Activated naive CD4-positive, alpha-beta T cell treated with anti-CD3 and anti-CD28 coated beads, Interleukin-2, amount 50 U/mL, for 72 hours (primary cell): ENCODE results near the gene AMD1. TPM values are rescaled to one million over a fixed set of nuclear protein-coding genes. Genes with fewer than 3 reads are reported as not detected.
"Not testable (repeated sequence)": the region's sequence is repeated elsewhere in the genome, so short reads cannot be mapped to it uniquely, and the experiment has no call there.

Experiments used
- ATAC-seq, 2 donors: fragments of 150-1000 bp; cut with Tn5 transposase; 2 replicates each; pipeline ENCODE4 v1.10.0; 2021; ENCODE audit warnings: mild to moderate bottlenecking in 2 of 2, moderate library complexity in 2 of 2
- DNase-seq, 2 donors: peaks; one replicate each; pipeline ENCODE4 v3.0.0; 2021 to 2022; ENCODE audit warnings: low spot score in 2 of 2
- H3K27ac Mint-ChIP-seq, 2 donors: one replicate each; pipeline ENCODE4 v1.8.0; 2022; ENCODE audit warnings: mild to moderate bottlenecking in 2 of 2, mixed read lengths in 2 of 2
- H3K36me3 Mint-ChIP-seq, 2 donors: one replicate each; pipeline ENCODE4 v1.8.0; 2022; ENCODE audit warnings: mixed read lengths in 2 of 2
- H3K9me3 Mint-ChIP-seq, 2 donors: one replicate each; pipeline ENCODE4 v1.8.0; 2022; ENCODE audit warnings: mixed read lengths in 2 of 2
- total RNA-seq, 2 donors: library from RNA; stranded (reverse); gene quantifications; one replicate each; pipeline ENCODE4 v1.2.3, GENCODE V29; 2022

Gene AMD1
- 10 to 100 TPM; 78.0 to 83.7 TPM for total RNA-seq

- Mint-ChIP-seq H3K36me3 (peaks cover 19 to 30% of the 10 kb centered on the region in 2 donors), H3K9me3 (no peaks in the 10 kb centered on the region), H3K27ac (peak within 1 kb of the TSS; percentile 98 to 100)
- peak; percentile 93 to 96 for DNase-seq
- ATAC-seq: peak; percentile 81 to 82
These were observed at the start of gene AMD1 for GRCh38 chr6:110873981-110874879. TSS of gene AMD1 (plus strand) at chr6:110874785. CDS start at chr6:110875106, 321 bp downstream.

GRCh38 chr6:110826236-110827129 is 48.1 kb upstream of the AMD1 start:
- Mint-ChIP-seq H3K27ac (no peak overlapping the region), H3K36me3 (no peaks in the 10 kb centered on the region), H3K9me3 (no peaks in the 10 kb centered on the region)
- ATAC-seq (no peak), DNase-seq (no peak)

- DNase-seq (no peak), ATAC-seq (no peak)
- no peak overlapping the region for H3K27ac Mint-ChIP-seq
- no peaks in the 10 kb centered on the region for H3K9me3 Mint-ChIP-seq
- no peaks in the 10 kb centered on the region for H3K36me3 Mint-ChIP-seq
These were observed 46.2 kb upstream of the AMD1 start for GRCh38 chr6:110828396-110828795.

DNA sequence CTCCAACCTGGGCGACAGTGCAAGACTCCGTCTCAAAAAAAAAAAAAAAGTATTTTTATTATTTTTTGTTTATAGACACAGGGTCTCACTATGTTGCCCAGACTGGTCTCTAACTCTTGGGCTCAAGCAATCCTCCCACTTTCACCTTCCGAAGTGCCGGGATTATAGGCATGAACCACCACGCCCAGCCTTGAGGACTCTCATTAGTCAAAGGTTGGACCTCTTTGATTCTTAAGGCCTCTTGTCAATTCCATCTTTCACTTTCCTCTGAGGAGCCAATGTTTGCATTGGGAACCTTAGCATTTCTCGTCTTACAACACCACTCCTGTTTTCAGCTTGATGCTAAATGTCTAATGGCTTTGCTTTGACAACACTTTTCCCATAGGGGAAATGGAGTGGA is 43.2 kb upstream of the AMD1 start:
- no peak for ATAC-seq
- DNase-seq: no peak
- Mint-ChIP-seq H3K27ac (no peak overlapping the region), H3K9me3 (no peaks in the 10 kb centered on the region), H3K36me3 (no peaks in the 10 kb centered on the region)

GRCh38 chr6:110833831-110834230 is 40.8 kb upstream of the AMD1 start:
- no peak for ATAC-seq
- no peaks in the 10 kb centered on the region for H3K9me3 Mint-ChIP-seq
- H3K27ac Mint-ChIP-seq: no peak overlapping the region
- no peak for DNase-seq
- H3K36me3 Mint-ChIP-seq: no peaks in the 10 kb centered on the region

GRCh38 chr6:110835751-110836150 is 38.8 kb upstream of the AMD1 start:
- ATAC-seq: not testable (repeated sequence)

GRCh38 chr6:110841266-110841665 is 33.3 kb upstream of the AMD1 start:
- no peaks in the 10 kb centered on the region for H3K9me3 Mint-ChIP-seq
- H3K27ac Mint-ChIP-seq: no peak overlapping the region
- no peaks in the 10 kb centered on the region for H3K36me3 Mint-ChIP-seq
- no peak for ATAC-seq
- DNase-seq: no peak

More at GRCh38 chr6:110835751-110836150, 38.8 kb upstream of the AMD1 start:
- not testable (repeated sequence) for H3K36me3 Mint-ChIP-seq, DNase-seq, H3K9me3 Mint-ChIP-seq, H3K27ac Mint-ChIP-seq

DNA sequence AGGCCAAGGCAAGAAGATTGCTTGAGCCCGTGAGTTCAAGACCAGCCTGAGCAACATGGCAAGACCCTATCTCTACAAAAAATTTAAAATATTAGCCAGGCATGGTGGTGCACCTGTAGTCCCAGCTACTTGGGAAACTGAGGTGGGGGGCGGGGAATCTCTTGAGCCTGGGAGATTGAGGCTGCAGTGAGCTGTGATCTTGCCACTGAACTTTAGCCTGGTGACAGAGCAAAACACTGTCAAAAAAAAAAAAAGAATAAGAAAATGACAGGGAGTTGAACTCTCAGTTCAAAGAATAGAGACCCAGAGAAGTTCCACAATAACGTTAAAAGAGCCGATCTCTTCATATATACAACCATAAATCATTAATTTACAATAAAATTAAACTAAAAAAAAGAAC is 24.8 kb upstream of the AMD1 start:
- ATAC-seq (no peak), DNase-seq (no peak)
- H3K9me3 Mint-ChIP-seq: no peaks in the 10 kb centered on the region
- H3K36me3 Mint-ChIP-seq: no peaks in the 10 kb centered on the region
- no peak overlapping the region for H3K27ac Mint-ChIP-seq

GRCh38 chr6:110852773-110853172 is 21.8 kb upstream of the AMD1 start:
- ATAC-seq (no peak), DNase-seq (no peak)
- no peaks in the 10 kb centered on the region for H3K9me3 Mint-ChIP-seq
- no peaks in the 10 kb centered on the region for H3K36me3 Mint-ChIP-seq
- no peak overlapping the region for H3K27ac Mint-ChIP-seq

DNA sequence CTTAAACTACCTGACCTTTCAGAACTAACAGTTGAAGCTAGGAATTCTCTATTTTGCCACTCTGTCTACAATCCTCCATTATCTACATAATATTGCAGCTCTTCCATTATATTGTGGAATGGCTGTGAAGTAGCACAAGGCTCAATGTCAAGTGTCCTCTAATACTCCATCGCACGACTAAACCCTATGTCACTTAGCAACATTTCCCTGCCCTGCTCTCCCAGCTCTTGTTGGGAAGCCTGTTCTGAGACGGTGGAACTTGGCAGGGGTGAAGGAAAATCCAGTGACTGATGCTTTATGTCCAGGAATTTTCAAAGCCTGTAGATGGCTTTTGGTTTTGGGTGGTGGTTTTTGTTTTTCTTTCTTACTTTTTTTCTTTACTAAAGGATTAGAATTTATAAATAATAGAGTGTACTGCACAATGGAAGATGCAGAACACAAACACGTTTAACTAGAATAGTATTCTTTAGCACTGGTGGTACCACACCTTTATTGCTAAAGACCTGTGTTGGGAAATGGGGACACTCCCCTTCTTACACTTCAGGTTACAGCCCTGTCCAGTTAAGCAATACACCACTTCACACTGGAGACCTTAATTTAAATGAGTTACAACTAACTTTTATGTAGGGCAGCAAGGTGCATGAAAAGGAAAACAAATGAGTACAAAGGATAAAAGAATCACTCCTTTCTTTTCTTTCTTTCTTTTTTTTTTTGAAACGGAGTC is 20.7 kb upstream of the AMD1 start:
- no peak for ATAC-seq
- peaks cover 0 to 2% of the 10 kb centered on the region in 2 donors for H3K36me3 Mint-ChIP-seq
- no peak overlapping the region for H3K27ac Mint-ChIP-seq
- no peak for DNase-seq
- peaks cover 0 to under 1% of the 10 kb centered on the region in 2 donors for H3K9me3 Mint-ChIP-seq

DNA sequence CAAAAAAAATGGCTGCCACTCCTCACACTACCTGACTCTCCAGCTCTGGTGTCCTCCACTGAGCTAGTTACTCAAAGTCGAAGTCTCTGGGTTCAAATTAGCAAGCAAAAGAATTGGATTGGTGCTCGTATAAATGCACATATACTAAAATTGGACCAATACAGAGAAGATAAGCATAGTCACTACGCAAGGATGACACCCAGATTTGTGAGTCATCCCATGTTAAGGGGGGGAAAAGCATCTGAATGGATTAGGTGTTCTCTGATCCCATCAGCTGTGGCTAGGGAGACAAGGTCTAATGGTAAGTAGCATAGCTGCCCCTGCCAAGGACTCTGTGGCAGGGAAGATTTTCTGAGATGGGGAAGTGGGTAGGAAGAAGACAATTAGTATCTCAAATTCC is 18.3 kb upstream of the AMD1 start:
- DNase-seq (no peak), ATAC-seq (no peak)
- Mint-ChIP-seq H3K36me3 (peaks cover 0 to 6% of the 10 kb centered on the region in 2 donors), H3K27ac (no peak overlapping the region), H3K9me3 (peaks cover 0 to 4% of the 10 kb centered on the region in 2 donors)

GRCh38 chr6:110858016-110858415 is 16.6 kb upstream of the AMD1 start:
- ATAC-seq (no peak), DNase-seq (no peak)
- Mint-ChIP-seq H3K27ac (no peak overlapping the region), H3K9me3 (peaks cover 0 to 4% of the 10 kb centered on the region in 2 donors), H3K36me3 (peaks cover 0 to 6% of the 10 kb centered on the region in 2 donors)

DNA sequence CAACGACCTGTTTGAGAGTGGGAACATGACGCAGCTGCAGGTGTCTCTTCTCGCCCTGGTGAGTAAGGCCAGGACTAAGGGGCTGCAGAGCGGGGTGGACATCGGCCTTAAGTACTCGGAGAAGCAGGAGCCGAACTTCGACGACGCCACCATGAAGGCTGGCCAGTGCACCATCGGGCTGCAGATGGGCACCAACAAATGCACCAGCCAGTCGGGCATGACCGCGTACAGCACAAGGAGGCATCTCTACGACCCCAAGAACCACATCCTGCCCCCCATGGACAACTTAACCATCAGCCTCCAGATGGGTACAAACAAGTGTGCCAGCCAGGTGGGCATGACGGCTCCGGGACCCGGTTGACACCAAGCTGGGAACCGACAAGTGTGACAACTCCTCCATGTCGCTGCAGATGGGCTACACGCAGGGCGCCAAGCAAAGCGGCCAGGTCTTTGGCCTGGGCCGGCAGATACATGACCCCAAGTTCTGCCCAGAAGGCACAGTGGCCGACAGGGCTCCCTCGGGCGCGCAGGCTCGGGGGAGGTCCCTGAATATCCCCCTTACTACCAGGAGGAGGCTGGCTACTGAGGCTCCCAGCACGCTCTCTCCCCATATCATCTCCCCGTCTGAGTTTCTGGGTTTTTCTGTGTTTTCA is 15.9 kb upstream of the AMD1 start:
- H3K27ac Mint-ChIP-seq: peak overlapping the region; percentile 69 to 91
- ATAC-seq: no peak

GRCh38 chr6:110859335-110859792 is 15.2 kb upstream of the AMD1 start:
- no peak for DNase-seq
- ATAC-seq: peak in 1 of 2 donors; percentile 55
- H3K27ac Mint-ChIP-seq: peak overlapping the region; percentile 69 to 91

More for the DNA sequence above, 15.9 kb upstream of the AMD1 start:
- Mint-ChIP-seq H3K9me3 (peaks cover 0 to 4% of the 10 kb centered on the region in 2 donors), H3K36me3 (peaks cover 0 to 6% of the 10 kb centered on the region in 2 donors)
- no peak for DNase-seq

GRCh38 chr6:110864824-110865223 is 9.8 kb upstream of the AMD1 start:
- DNase-seq (no peak), ATAC-seq (no peak)
- Mint-ChIP-seq H3K27ac (no peak overlapping the region), H3K36me3 (no peaks in the 10 kb centered on the region), H3K9me3 (no peaks in the 10 kb centered on the region)

More at GRCh38 chr6:110859335-110859792, 15.2 kb upstream of the AMD1 start:
- H3K9me3 Mint-ChIP-seq: peaks cover 0 to 4% of the 10 kb centered on the region in 2 donors
- peaks cover 0 to 6% of the 10 kb centered on the region in 2 donors for H3K36me3 Mint-ChIP-seq
